CD4-positive, alpha-beta T cell (primary cell): ENCODE measurements around the gene SYNCRIP. TPM values are rescaled to one million over a fixed set of nuclear protein-coding genes. Genes with fewer than 3 reads are reported as not detected.
"Not testable (repeated sequence)": the region's sequence is repeated elsewhere in the genome, so short reads cannot be mapped to it uniquely, and the experiment has no call there.

Experiments used
- ATAC-seq: fragments of 200-7000 bp; cut with Tn5 transposase; one replicate; pipeline ENCODE4 v1.10.0; 2022; ENCODE audit warnings: mild to moderate bottlenecking; ENCODE audit not compliant: poor library complexity
- CTCF ChIA-PET: fragments of 350-600 bp; sonication (Branson Sonifier 250); formaldehyde crosslinking; loops from one replicate; lab custom pipeline; 2021; ENCODE audit warnings: antibody characterized with exemption, inconsistent platforms; lab: Charles Lee
- POLR2A ChIA-PET: fragments of 350-600 bp; sonication (Branson Sonifier 250); formaldehyde crosslinking; loops from one replicate; lab custom pipeline; 2021; ENCODE audit warnings: antibody characterized with exemption, inconsistent platforms; lab: Charles Lee
- DNase-seq, 14 experiments: peaks; one replicate each; pipeline ENCODE4 v3.0.0-alpha.2; 2013 to 2020; ENCODE audit warnings: mixed read lengths in 2 of 14
- H3K27ac ChIP-seq, 2 donors: one replicate each; pipeline versions ENCODE4 v1.5.1 to v1.7.0; 2013; ENCODE audit warnings: low read length in 2 of 2, low read depth in 1 of 2, mild to moderate bottlenecking in 1 of 2
- H3K27me3 ChIP-seq, 2 experiments: 1 replicate in 1 of 2; 2 replicates in 1 of 2; pipeline versions ENCODE4 v1.6.1 to v1.7.0; 2013; ENCODE audit warnings: low read length in 2 of 2, control low read depth in 1 of 2, mild to moderate bottlenecking in 1 of 2, moderate library complexity in 1 of 2; ENCODE audit not compliant: insufficient read depth in 2 of 2, control insufficient read depth in 1 of 2
- H3K36me3 ChIP-seq: one replicate; pipeline ENCODE4 v1.6.1; 2013; ENCODE audit warnings: low read length, control low read depth; ENCODE audit not compliant: insufficient read depth
- H3K4me1 ChIP-seq: one replicate; pipeline ENCODE4 v1.6.1; 2013; ENCODE audit warnings: low read length, control low read depth; ENCODE audit not compliant: insufficient read depth
- H3K4me3 ChIP-seq: one replicate; pipeline ENCODE4 v1.5.1; 2013; ENCODE audit warnings: mild to moderate bottlenecking, low read length, moderate library complexity
- H3K9me3 ChIP-seq, 2 experiments: 1 replicate in 1 of 2; 2 replicates in 1 of 2; pipeline versions ENCODE4 v1.6.1 to v1.7.0; 2013; ENCODE audit warnings: low read length in 2 of 2, mild to moderate bottlenecking in 2 of 2, control low read depth in 1 of 2, moderate library complexity in 1 of 2; ENCODE audit not compliant: control insufficient read depth in 1 of 2, insufficient read depth in 1 of 2
- H3K27ac Mint-ChIP-seq: one replicate; pipeline ENCODE4 v1.8.0; 2020; ENCODE audit warnings: mixed read lengths
- H3K27me3 Mint-ChIP-seq: one replicate; pipeline ENCODE4 v1.8.0; 2021; ENCODE audit warnings: mixed read lengths
- H3K36me3 Mint-ChIP-seq: one replicate; pipeline ENCODE4 v1.8.0; 2021; ENCODE audit warnings: low read depth, mixed read lengths
- H3K4me1 Mint-ChIP-seq: one replicate; pipeline ENCODE4 v1.8.0; 2021; ENCODE audit warnings: low read depth, mixed read lengths
- H3K4me3 Mint-ChIP-seq: one replicate; pipeline ENCODE4 v1.8.0; 2020; ENCODE audit warnings: mild to moderate bottlenecking, mixed read lengths
- H3K9me3 Mint-ChIP-seq: one replicate; pipeline ENCODE4 v1.8.0; 2020; ENCODE audit warnings: mixed read lengths
- CTCF ChIP-seq: fragments of 200-600 bp; IDR thresholded peaks from one replicate; pipeline ENCODE4 v1.8.0; 2022; ENCODE audit warnings: antibody characterized with exemption, mild to moderate bottlenecking
- intact Hi-C, 2 experiments: fragments of 100-400 bp; cut with DNase I in 1 of 2; cut with micrococcal nuclease in 1 of 2; formaldehyde crosslinking; loops; one replicate each; pipeline versions ENCODE4 v1.15.1 to v1.9.0; 2023 to 2025; cut with DNase I, micrococcal nuclease
- total RNA-seq, 174 experiments: library from RNA in 2 of 174; stranded (reverse) in 2 of 174; gene quantifications; one replicate each; pipeline ENCODE4 v1.2.3 and lab custom pipeline; 2021 to 2026

SYNCRIP gene
- total RNA-seq, 2 experiments from 2014 or later = 53.2 to 58.3 TPM

DNA sequence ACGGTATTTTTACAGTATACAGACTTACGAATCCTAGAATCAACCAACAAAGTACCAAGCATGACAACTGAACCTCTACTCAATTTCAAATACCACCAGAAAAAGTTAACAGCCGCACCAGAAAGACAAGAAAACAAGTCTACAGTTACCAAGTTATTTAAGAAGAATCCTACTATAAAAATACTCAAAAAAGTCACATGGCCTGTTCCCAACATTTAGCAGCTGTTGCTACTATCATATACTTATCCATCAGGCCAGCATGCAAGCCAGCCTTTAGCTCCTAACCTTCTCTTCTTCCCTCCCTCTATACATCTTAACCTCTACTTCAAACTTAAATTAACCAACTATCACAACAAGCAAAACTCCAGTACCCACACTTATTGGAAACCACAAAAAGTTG, 1.9 kb downstream of the SYNCRIP start:
- Mint-ChIP-seq H3K36me3 (peaks cover 82% of the 10 kb centered on the region), H3K27me3 (no peaks in the 10 kb centered on the region), H3K9me3 (no peaks in the 10 kb centered on the region), H3K4me3 (peak overlapping the region; percentile 100), H3K4me1 (peaks cover 69% of the 10 kb centered on the region), H3K27ac (peak overlapping the region; percentile 100)
- H3K4me1 ChIP-seq = peaks cover 20% of the 10 kb centered on the region
- peaks cover 46% of the 10 kb centered on the region for H3K36me3 ChIP-seq
- no peaks in the 10 kb centered on the region for H3K27me3 ChIP-seq
- POLR2A ChIA-PET = interaction anchor here (1.6 to 9.8 kb wide), 4 partner anchors 9 to 47 kb away, joined by 6 to 849 read pairs (median 156); partner anchors contain the start of gene SNX14
- no peak overlapping the region for H3K27ac ChIP-seq
- intact Hi-C loops = loop anchor here in 1 of 2 experiments (10.0 kb wide), 1 partner anchor 1776 kb away; no protein-coding TSS in a partner anchor
- CTCF ChIA-PET = interaction anchor here (1.2 to 1.4 kb wide), 3 partner anchors 24 to 47 kb away, joined by 3 to 4 read pairs (median 3); partner anchors contain the start of gene SNX14
- ATAC-seq = no peak
- no peak for TF ChIP-seq CTCF
- DNase-seq = no peak
- H3K9me3 ChIP-seq = no peaks in the 10 kb centered on the region
- H3K4me3 ChIP-seq = peak overlapping the region; percentile 88

- ChIA-PET CTCF (no interaction called here), POLR2A (interaction anchor here (8.4 to 9.8 kb wide), 2 partner anchors 39 to 43 kb away, joined by 174 to 849 read pairs; partner anchors contain the start of gene SNX14)
- peaks cover 71% of the 10 kb centered on the region for H3K4me1 Mint-ChIP-seq
- DNase-seq (no peak), ATAC-seq (no peak)
- Histone ChIP-seq H3K4me3 (no peak overlapping the region), H3K4me1 (peaks cover 27% of the 10 kb centered on the region), H3K36me3 (peaks cover 77% of the 10 kb centered on the region), H3K27ac (no peak overlapping the region), H3K9me3 (no peaks in the 10 kb centered on the region), H3K27me3 (no peaks in the 10 kb centered on the region)
- intact Hi-C loops = no loop called here
- no peak for TF ChIP-seq CTCF
- H3K9me3 Mint-ChIP-seq = no peaks in the 10 kb centered on the region
- peak overlapping the region; percentile 35 for H3K4me3 Mint-ChIP-seq
- H3K36me3 Mint-ChIP-seq = peaks cover 94% of the 10 kb centered on the region
- H3K27me3 Mint-ChIP-seq = no peaks in the 10 kb centered on the region
- peak overlapping the region; percentile 55 for H3K27ac Mint-ChIP-seq
Observed at GRCh38 chr6:85637579-85637978, 5.1 kb downstream of the SYNCRIP start.

- Histone ChIP-seq H3K4me3 (no peak overlapping the region), H3K27me3 (no peaks in the 10 kb centered on the region), H3K36me3 (peaks cover 95% of the 10 kb centered on the region), H3K4me1 (peaks cover 15% of the 10 kb centered on the region), H3K27ac (no peak overlapping the region), H3K9me3 (no peaks in the 10 kb centered on the region)
- ATAC-seq = no peak
- TF ChIP-seq CTCF = no peak
- DNase-seq = no peak
- no peak overlapping the region for H3K27ac Mint-ChIP-seq
- H3K4me3 Mint-ChIP-seq = no peak overlapping the region
- CTCF ChIA-PET = interaction anchor here (1.2 kb wide), 1 partner anchor 31 kb away, joined by 3 read pairs; no protein-coding TSS in a partner anchor
- peaks cover 93% of the 10 kb centered on the region for H3K36me3 Mint-ChIP-seq
- no peaks in the 10 kb centered on the region for H3K27me3 Mint-ChIP-seq
- no peaks in the 10 kb centered on the region for H3K9me3 Mint-ChIP-seq
- peaks cover 63% of the 10 kb centered on the region for H3K4me1 Mint-ChIP-seq
- intact Hi-C loops = no loop called here
- POLR2A ChIA-PET = interaction anchor here (1.9 to 3.2 kb wide), 2 partner anchors 10 to 46 kb away, joined by 6 to 13 read pairs; partner anchors contain the start of gene SYNCRIP
Observed at GRCh38 chr6:85632164-85632942, 10.3 kb downstream of the SYNCRIP start.

- H3K9me3 Mint-ChIP-seq, intact Hi-C loops, H3K27me3 Mint-ChIP-seq, H3K4me3 Mint-ChIP-seq, H3K4me3 ChIP-seq, H3K27me3 ChIP-seq, ATAC-seq, DNase-seq, H3K9me3 ChIP-seq, H3K27ac Mint-ChIP-seq, H3K27ac ChIP-seq: not testable (repeated sequence)
- peaks cover 15% of the 10 kb centered on the region for H3K4me1 ChIP-seq
- CTCF ChIA-PET = interaction anchor here (1.0 kb wide), 1 partner anchor 33 kb away, joined by 3 read pairs; no protein-coding TSS in a partner anchor
- Mint-ChIP-seq H3K36me3 (peaks cover 93% of the 10 kb centered on the region), H3K4me1 (peaks cover 66% of the 10 kb centered on the region)
- POLR2A ChIA-PET = interaction anchor here (0.9 to 3.2 kb wide), 3 partner anchors 10 to 47 kb away, joined by 6 to 13 read pairs (median 6); partner anchors contain the start of gene SYNCRIP
- H3K36me3 ChIP-seq = peaks cover 92% of the 10 kb centered on the region
Observed at GRCh38 chr6:85631117-85631516, 11.6 kb downstream of the SYNCRIP start.
